CD14-positive monocyte (primary cell): ENCODE measurements around the gene RPL3. TPM values are rescaled to one million over a fixed set of nuclear protein-coding genes. Genes with fewer than 3 reads are reported as not detected.

Experiments used
- DNase-seq, 3 donors: peaks; one replicate each; pipeline ENCODE4 v3.0.0-alpha.2; 2011 to 2022
- H2AFZ ChIP-seq: 2 replicates; pipeline ENCODE4 v1.6.0; 2012; ENCODE audit warnings: mild to moderate bottlenecking, low read depth, low read length, inconsistent platforms; ENCODE audit not compliant: insufficient read depth, poor library complexity, severe bottlenecking
- H3K27ac ChIP-seq, 2 donors: 1 replicate in 1 of 2; 2 replicates in 1 of 2; pipeline ENCODE4 v1.5.1; 2012 to 2013; ENCODE audit warnings: low read length in 2 of 2, control low read depth in 1 of 2, inconsistent platforms in 1 of 2, low read depth in 1 of 2, mild to moderate bottlenecking in 1 of 2
- H3K27me3 ChIP-seq, 2 donors: one replicate each; pipeline versions ENCODE4 v1.6.0 to v1.6.1; 2011 to 2013; ENCODE audit warnings: low read length in 2 of 2; ENCODE audit not compliant: control insufficient read depth in 2 of 2, insufficient read depth in 2 of 2
- H3K36me3 ChIP-seq, 2 donors: replicated peaks in 1 of 2; 1 replicate in 1 of 2; 2 replicates in 1 of 2; pipeline versions ENCODE4 v1.5.1 to v1.6.1; 2012 to 2013; ENCODE audit warnings: low read length in 2 of 2, control low read depth in 1 of 2, inconsistent platforms in 1 of 2, mild to moderate bottlenecking in 1 of 2; ENCODE audit not compliant: insufficient read depth in 2 of 2, control insufficient read depth in 1 of 2
- H3K4me1 ChIP-seq, 2 donors: 1 replicate in 1 of 2; 2 replicates in 1 of 2; pipeline versions ENCODE4 v1.5.1 to v1.6.1; 2012 to 2013; ENCODE audit warnings: low read length in 2 of 2, control low read depth in 1 of 2, inconsistent platforms in 1 of 2, mild to moderate bottlenecking in 1 of 2, moderate library complexity in 1 of 2; ENCODE audit not compliant: insufficient read depth in 2 of 2, control insufficient read depth in 1 of 2
- H3K4me2 ChIP-seq: replicated peaks from 2 replicates; pipeline ENCODE3; 2012; ENCODE audit warnings: low read length, moderate library complexity, mild to moderate bottlenecking; ENCODE audit not compliant: poor library complexity, severe bottlenecking; ENCODE audit errors: extremely low read depth
- H3K4me3 ChIP-seq, 3 experiments: fragments of 200-600 bp in 1 of 3; sonication (generic) in 1 of 3; replicated peaks in 1 of 3; 1 replicate in 2 of 3; 2 replicates in 1 of 3; pipeline ENCODE4 v1.5.1; 2011 to 2013; ENCODE audit warnings: low read length in 3 of 3, mild to moderate bottlenecking in 3 of 3, control low read depth in 2 of 3, low read depth in 2 of 3, inconsistent platforms in 1 of 3, moderate library complexity in 1 of 3
- H3K79me2 ChIP-seq: 2 replicates; pipeline ENCODE4 v1.6.0; 2012; ENCODE audit warnings: mild to moderate bottlenecking, control low read depth, inconsistent platforms, low read length, moderate library complexity; ENCODE audit not compliant: insufficient read depth
- H3K9ac ChIP-seq: 2 replicates; pipeline ENCODE4 v1.6.0; 2017; ENCODE audit warnings: low read length, mild to moderate bottlenecking; ENCODE audit not compliant: insufficient read depth, poor library complexity, severe bottlenecking
- H3K9me3 ChIP-seq, 2 donors: replicated peaks in 1 of 2; 1 replicate in 1 of 2; 2 replicates in 1 of 2; pipeline versions ENCODE4 v1.5.1 to v1.6.1; 2012 to 2013; ENCODE audit warnings: low read length in 2 of 2, control low read depth in 1 of 2; ENCODE audit not compliant: control insufficient read depth in 1 of 2, insufficient read depth in 1 of 2
- H4K20me1 ChIP-seq: 2 replicates; pipeline ENCODE4 v1.6.0; 2012; ENCODE audit warnings: mild to moderate bottlenecking, low read length, control low read depth, moderate library complexity; ENCODE audit not compliant: insufficient read depth
- H3K27ac Mint-ChIP-seq, 7 donors: one replicate each; pipeline ENCODE4 v1.8.0; 2020; ENCODE audit warnings: mild to moderate bottlenecking in 7 of 7, mixed read lengths in 7 of 7, moderate library complexity in 6 of 7, inconsistent platforms in 2 of 7
- H3K27me3 Mint-ChIP-seq, 3 donors: one replicate each; pipeline ENCODE4 v1.8.0; 2021 to 2022; ENCODE audit warnings: low read depth in 3 of 3, mild to moderate bottlenecking in 3 of 3, mixed read lengths in 3 of 3, moderate library complexity in 3 of 3, inconsistent platforms in 1 of 3
- H3K36me3 Mint-ChIP-seq, 2 donors: one replicate each; pipeline ENCODE4 v1.8.0; 2020; ENCODE audit warnings: mixed read lengths in 2 of 2, inconsistent platforms in 1 of 2, mild to moderate bottlenecking in 1 of 2
- H3K4me1 Mint-ChIP-seq: one replicate; pipeline ENCODE4 v1.8.0; 2020; ENCODE audit warnings: mild to moderate bottlenecking, mixed read lengths
- H3K4me3 Mint-ChIP-seq, 2 donors: one replicate each; pipeline ENCODE4 v1.8.0; 2020; ENCODE audit warnings: mild to moderate bottlenecking in 2 of 2, mixed read lengths in 2 of 2, moderate library complexity in 1 of 2
- H3K9me3 Mint-ChIP-seq, 7 donors: one replicate each; pipeline ENCODE4 v1.8.0; 2020 to 2022; ENCODE audit warnings: mixed read lengths in 7 of 7, mild to moderate bottlenecking in 6 of 7, moderate library complexity in 6 of 7, inconsistent platforms in 2 of 7
- WGBS: methylation state at CpG from one replicate; pipeline ENCODE4 v1.1.5; 2013; ENCODE audit warnings: missing lambda C conversion rate; ENCODE audit not compliant: insufficient coverage; 5-methylcytosine and 5-hydroxymethylcytosine counted together
- intact Hi-C, 2 donors: fragments of 100-400 bp; cut with micrococcal nuclease; formaldehyde crosslinking; loops; one replicate each; pipeline versions ENCODE4 v1.15.0 to v1.15.1; 2023
- polyA plus RNA-seq, 3 donors: library from polyadenylated mRNA; depleted of rRNA in 1 of 3; unstranded in 2 of 3; stranded (reverse) in 1 of 3; fragments of 300-500 nt in 2 of 3; fragments of >200 nt in 1 of 3; fragmentation: Illumina TruSeq in 2 of 3; gene quantifications; 1 replicate in 2 of 3; 2 replicates in 1 of 3; pipeline ENCODE4 v1.2.3, GENCODE V29; 2012 to 2021
- TF ChIP-seq, protein P1 (sequence below): fragments of 200-600 bp; IDR thresholded peaks from one replicate; pipeline ENCODE4 v1.8.0; 2022; ENCODE audit warnings: antibody characterized with exemption, mild to moderate bottlenecking

RPL3 gene
- polyA plus RNA-seq, 3 donors, result 604 to 2,104 (median 698) TPM

DNA sequence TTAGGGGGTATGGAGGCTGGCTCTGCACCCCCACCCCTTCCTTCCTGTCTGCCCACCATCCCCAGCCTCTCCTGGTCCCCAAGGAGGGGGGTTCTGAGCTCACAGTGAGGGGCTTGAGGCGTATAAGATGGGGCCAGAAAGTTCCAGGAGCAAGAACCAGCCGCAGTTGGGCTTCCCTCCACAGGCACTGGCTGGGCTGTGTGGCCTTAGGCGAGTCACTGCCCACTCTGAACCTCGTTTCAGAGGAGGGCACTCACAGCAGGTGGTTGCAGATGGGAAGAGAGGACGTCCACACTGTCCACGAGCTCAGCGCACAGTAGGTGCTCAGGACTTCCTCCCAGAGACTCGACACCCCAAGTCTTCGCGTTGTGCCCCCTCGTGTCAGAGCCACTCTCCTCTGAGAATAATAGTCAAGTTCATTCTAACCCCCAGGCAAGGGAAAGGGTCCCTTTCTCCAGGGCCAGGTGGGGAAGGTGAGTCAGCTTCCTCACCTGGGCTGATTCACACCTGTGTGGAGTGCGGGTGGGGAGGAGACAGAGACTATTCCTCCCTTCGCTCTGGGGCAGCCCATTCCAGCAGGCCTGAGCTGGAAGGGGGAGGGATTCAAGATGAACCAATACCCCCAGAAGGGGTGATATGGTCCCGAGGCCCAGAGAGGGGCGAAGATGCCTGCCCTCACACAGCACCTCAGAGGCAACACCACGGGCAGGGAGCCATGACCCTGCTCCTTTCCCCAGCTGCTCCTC, 29.3 kb downstream of the RPL3 start:
- Histone ChIP-seq H3K9ac (no peak overlapping the region), H2AFZ (no peak overlapping the region)

DNA sequence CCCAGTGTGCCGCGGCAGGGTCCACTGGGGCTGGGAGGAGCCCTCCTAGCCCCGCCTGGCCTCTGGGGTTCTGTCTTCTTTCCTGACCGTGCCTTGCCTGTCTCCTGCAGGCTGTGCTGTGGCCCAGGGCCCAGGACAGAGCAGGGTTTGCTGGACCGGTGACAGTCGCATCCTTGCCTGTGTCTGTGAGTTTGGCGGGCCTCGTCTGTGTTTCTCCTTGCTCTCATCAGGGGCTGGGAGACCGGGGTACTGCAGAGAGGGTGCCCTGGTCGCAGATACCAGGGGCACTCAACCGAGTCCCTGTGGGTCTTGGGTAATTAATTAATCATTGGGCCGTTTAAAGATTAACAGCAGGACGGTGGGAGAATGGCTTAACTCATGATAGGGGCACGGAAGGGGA, 29.9 kb downstream of the RPL3 start:
- Mint-ChIP-seq H3K36me3 (peaks cover 0 to 10% of the 10 kb centered on the region in 2 donors), H3K4me3 (no peak overlapping the region), H3K27me3 (peaks cover 0 to 1% (median 0%) of the 10 kb centered on the region in 3 donors), H3K27ac (peak overlapping the region in 1 of 7 donors; percentile 63), H3K9me3 (peaks cover 6 to 12% (median 8%) of the 10 kb centered on the region in 7 donors), H3K4me1 (peaks cover 62% of the 10 kb centered on the region)
- Histone ChIP-seq H3K27me3 (no peaks in the 10 kb centered on the region), H3K27ac (no peak overlapping the region), H3K36me3 (no peaks in the 10 kb centered on the region), H3K79me2 (no peaks in the 10 kb centered on the region), H3K4me2 (no peak overlapping the region), H3K9ac (no peak overlapping the region), H3K4me1 (peaks cover 55 to 69% of the 10 kb centered on the region in 2 donors), H3K4me3 (no peak overlapping the region), H3K9me3 (peaks cover 8% of the 10 kb centered on the region in 2 donors), H2AFZ (no peak overlapping the region), H4K20me1 (no peaks in the 10 kb centered on the region)
- 91% methylated on average over 12 of the region's 14 CpGs for WGBS
- intact Hi-C loops, result no loop called here
- DNase-seq, result no peak
- TF ChIP-seq, protein P1, sequence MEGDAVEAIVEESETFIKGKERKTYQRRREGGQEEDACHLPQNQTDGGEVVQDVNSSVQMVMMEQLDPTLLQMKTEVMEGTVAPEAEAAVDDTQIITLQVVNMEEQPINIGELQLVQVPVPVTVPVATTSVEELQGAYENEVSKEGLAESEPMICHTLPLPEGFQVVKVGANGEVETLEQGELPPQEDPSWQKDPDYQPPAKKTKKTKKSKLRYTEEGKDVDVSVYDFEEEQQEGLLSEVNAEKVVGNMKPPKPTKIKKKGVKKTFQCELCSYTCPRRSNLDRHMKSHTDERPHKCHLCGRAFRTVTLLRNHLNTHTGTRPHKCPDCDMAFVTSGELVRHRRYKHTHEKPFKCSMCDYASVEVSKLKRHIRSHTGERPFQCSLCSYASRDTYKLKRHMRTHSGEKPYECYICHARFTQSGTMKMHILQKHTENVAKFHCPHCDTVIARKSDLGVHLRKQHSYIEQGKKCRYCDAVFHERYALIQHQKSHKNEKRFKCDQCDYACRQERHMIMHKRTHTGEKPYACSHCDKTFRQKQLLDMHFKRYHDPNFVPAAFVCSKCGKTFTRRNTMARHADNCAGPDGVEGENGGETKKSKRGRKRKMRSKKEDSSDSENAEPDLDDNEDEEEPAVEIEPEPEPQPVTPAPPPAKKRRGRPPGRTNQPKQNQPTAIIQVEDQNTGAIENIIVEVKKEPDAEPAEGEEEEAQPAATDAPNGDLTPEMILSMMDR, result no peak

More for the DNA sequence above, 29.3 kb downstream of the RPL3 start:
- H3K4me1 ChIP-seq, result peaks cover 55 to 69% of the 10 kb centered on the region in 2 donors
- no peaks in the 10 kb centered on the region for H3K79me2 ChIP-seq
- intact Hi-C loops, result no loop called here
- H3K9me3 ChIP-seq, result peaks cover 2% of the 10 kb centered on the region in 2 donors
- WGBS, result 96% methylated on average over 9 of the region's 16 CpGs
- no peak for DNase-seq
- peaks cover under 1 to 5% (median 2%) of the 10 kb centered on the region in 7 donors for H3K9me3 Mint-ChIP-seq
- no peak overlapping the region for H3K4me3 ChIP-seq
- peaks cover 0 to 4% of the 10 kb centered on the region in 2 donors for H3K36me3 Mint-ChIP-seq
- TF ChIP-seq, protein P1, result no peak
- H4K20me1 ChIP-seq, result no peaks in the 10 kb centered on the region
- no peaks in the 10 kb centered on the region for H3K27me3 ChIP-seq
- no peak overlapping the region for H3K4me2 ChIP-seq
- peaks cover 0 to 1% (median 1%) of the 10 kb centered on the region in 3 donors for H3K27me3 Mint-ChIP-seq
- H3K4me1 Mint-ChIP-seq, result peaks cover 65% of the 10 kb centered on the region
- H3K4me3 Mint-ChIP-seq, result no peak overlapping the region
- peak overlapping the region in 1 of 7 donors; percentile 31 for H3K27ac Mint-ChIP-seq
- H3K36me3 ChIP-seq, result no peaks in the 10 kb centered on the region
- no peak overlapping the region for H3K27ac ChIP-seq
